HG03520 (cell line): ENCODE data around the gene LHX3.

Experiments used
- ATAC-seq: cut with Tn5 transposase; IDR thresholded peaks from one replicate; pipeline ENCODE4 v1.9.1; 2021; ENCODE audit warnings: mild to moderate bottlenecking, moderate library complexity; ENCODE audit not compliant: unreplicated experiment

The LHX3 gene

GRCh38 chr9:136204838-136205706 lies at the start of gene LHX3:
Gene LHX3, minus strand, starts transcription at chr9:136205128. Its CDS starts 116 bp downstream, at chr9:136205012.
- no peak for ATAC-seq

- ATAC-seq: no peak
Measured at GRCh38 chr9:136253246-136254130, 48.6 kb upstream of the LHX3 start.

- ATAC-seq: no peak
Measured at GRCh38 chr9:136252846-136253245, 47.9 kb upstream of the LHX3 start.

GRCh38 chr9:136252281-136252680 lies 47.4 kb upstream of the LHX3 start:
- ATAC-seq: no peak

GRCh38 chr9:136251264-136252115 lies 46.6 kb upstream of the LHX3 start:
- no peak for ATAC-seq

GRCh38 chr9:136250676-136251075 lies 45.7 kb upstream of the LHX3 start:
- ATAC-seq: no peak

- ATAC-seq: no peak
Measured at GRCh38 chr9:136249877-136250559, 45.1 kb upstream of the LHX3 start.

GRCh38 chr9:136248951-136249876 lies 44.3 kb upstream of the LHX3 start:
- ATAC-seq: no peak

GRCh38 chr9:136247947-136248637 lies 43.2 kb upstream of the LHX3 start:
- no peak for ATAC-seq

GRCh38 chr9:136247551-136247916 lies 42.6 kb upstream of the LHX3 start:
- no peak for ATAC-seq

- ATAC-seq: no peak
Measured at GRCh38 chr9:136246849-136247550, 42.1 kb upstream of the LHX3 start.

GRCh38 chr9:136245219-136246150 lies 40.6 kb upstream of the LHX3 start, which contains the start of gene QSOX2:
Gene QSOX2, minus strand, starts transcription at chr9:136245812. Its CDS starts 9 bp downstream, at chr9:136245803.
- ATAC-seq: peak; percentile 48

- no peak for ATAC-seq
Measured at GRCh38 chr9:136244969-136245218, 40.0 kb upstream of the LHX3 start.

- no peak for ATAC-seq
Measured at GRCh38 chr9:136244122-136244968, 39.4 kb upstream of the LHX3 start.

GRCh38 chr9:136243631-136244030 lies 38.7 kb upstream of the LHX3 start:
- ATAC-seq: no peak

- no peak for ATAC-seq
Measured at GRCh38 chr9:136242918-136243525, 38.1 kb upstream of the LHX3 start.
